ENCODE results near the gene OR6S1.
"Not testable (repeated sequence)": the region's sequence is repeated elsewhere in the genome, so short reads cannot be mapped to it uniquely, and the experiment has no call there.

OR6S1 gene

DNA sequence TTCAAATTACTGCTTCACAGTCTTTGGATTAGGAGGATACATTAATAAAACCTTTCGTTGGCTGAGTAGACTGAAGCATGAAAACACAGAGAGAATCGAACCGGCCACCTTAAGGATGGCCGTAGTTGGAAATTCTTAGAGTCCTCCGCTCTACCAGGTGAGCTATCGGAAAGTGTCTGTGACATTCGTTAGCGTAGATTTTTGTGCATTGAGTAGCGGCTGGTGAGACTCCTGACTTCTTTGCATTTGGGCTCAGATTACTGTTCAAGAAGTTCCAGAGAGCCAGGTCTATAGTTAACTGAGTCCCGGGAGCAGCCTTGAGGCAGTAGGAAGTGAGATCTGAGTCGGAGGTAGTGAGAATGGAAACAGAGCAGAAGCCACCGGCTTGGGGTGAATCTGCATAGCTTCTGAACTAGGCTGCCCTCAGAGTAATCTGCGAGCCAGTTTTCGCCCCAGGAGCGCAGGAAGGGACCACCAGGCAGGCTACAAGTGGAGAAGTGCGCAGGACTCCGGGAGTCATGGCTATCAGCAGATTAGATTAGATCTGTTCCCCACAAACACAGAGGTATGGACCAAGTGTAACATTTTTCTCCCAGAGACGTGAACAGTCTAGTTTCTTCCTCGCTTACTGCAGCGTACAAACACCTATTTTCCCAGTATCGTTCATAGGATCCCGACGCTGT lies 11.0 kb downstream of the OR6S1 start:
- DNase-seq: peak; percentile 72

DNA sequence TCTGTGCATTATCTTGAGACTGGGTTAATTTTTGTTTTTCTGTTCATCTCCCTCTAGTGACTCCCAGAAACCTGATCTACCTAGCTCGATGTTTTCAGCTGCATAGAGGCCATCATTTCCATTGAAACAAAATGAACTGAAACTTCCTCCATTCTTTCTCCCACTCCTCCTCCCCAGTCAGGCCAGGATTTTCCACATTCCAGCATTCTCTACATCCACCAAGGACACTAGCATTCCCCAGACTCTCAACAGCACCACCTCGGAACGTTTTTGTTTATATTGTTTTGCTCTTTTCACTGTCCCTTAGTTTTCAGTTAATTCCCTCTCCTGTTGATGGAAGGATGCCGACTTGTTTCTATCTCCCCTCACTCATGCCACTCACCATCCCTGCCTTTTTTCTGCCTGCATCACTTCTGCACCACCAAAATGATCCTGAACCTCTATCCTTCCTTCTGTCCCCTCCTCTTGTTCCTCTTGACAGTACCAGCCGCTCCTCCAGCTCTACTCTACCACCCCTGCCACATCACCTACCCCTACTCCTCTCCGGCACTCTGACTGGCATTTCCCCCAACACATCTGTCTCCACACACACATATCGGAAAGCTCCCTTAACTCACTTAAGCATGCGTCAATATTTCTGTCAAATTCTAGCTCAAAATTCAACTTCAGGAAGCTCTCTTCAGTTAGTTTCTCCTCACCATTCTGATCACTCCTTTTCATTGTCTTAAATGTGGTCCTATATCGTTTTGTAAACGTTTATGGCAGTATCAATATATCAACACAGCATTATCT lies 13.2 kb downstream of the OR6S1 start:
- no peak for DNase-seq

DNA sequence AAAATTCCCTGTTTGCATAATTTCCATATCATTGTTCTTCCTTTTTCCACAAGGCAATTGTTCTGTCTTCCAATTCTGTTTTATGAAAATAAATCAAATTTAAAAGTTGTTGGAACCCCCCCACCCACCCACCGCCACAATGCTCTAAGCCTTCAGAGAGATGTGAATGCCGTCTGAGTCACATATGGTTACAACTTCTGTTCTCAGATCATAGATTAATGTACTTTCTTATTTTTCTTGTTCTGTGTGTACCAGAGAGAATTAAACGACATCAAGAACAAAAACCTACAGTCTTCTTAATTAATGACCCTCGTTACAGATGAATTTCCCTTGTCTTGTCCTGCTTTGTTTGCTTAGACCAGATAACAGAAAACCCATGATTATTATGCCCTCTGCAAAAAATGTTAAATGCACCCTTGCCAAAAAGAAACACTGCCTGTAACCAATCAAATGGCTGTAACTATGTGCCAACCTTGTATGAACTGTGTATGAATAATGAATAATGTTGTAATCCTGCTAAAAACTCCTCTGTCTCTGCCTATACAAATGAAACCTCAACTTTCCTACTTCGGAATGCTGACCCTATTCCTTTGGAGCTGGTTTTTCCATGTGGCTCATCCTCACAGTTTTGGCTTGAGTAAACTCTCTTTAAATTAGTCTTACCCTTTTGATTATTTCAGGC lies 14.0 kb downstream of the OR6S1 start:
- no peak for DNase-seq

DNA sequence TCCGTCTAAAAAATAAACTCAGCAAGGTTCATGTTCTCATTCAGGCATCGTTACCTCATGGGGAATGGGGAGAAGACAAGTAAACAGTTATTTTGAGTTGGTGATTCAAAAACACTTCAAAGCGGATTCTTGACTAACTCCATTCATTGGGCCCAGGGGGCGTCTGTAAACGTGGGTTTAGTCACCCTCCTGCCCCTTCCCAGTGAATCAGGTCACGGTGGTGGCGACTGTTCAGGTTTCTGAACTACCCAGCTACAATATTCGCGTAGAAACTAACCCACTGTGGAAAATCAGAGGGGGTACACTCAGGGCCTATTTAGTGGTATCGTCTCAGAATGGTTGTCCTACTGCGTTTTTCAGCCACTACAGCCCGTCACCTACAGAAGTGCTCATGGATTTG lies 15.2 kb downstream of the OR6S1 start:
- no peak for DNase-seq

GRCh38 chr14:20624495-20625070 lies 16.9 kb downstream of the OR6S1 start:
- peak; percentile 75 for DNase-seq

DNA sequence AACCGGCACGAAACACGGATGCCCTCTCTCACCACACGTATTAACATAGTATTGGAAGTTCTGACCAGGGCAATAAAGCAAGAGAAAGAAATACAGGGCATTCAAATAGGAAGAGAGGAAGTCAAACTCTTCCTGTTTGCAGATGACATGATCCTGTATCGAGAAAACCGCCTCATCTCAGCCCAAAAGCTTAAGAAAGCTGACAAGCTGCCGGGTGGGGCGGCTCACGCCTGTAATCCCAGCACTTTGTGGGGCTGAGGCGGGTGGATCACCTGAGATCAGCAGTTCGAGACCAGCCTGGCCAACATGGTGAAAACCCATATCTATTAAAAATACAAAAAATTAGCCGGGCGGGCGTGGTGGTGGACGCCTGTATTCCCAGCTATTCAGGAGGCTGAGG lies 17.7 kb downstream of the OR6S1 start:
- no peak for DNase-seq

DNA sequence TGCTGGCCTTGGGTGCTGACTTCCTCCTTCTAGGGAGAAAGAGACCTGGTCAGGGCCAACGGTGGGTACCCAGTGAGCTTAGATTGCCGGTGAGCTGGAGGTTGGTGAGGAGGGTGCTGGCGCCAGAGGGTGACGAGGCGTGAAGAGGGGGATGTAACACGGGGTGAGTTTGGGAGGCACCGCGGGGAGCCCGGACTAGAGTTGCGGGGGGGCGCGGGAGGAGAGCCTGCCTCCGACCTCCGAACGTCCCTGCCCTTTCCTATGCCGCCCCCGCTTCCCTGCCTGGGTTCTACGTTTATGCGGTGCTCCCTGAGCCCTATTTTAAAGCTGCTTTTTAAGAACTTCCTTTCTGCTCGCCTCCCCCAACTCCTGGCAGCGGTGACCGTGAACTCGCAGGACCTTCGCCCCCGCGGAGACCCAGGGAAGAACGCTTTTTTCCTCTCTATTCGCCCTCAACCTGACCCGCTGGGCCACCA lies 18.6 kb downstream of the OR6S1 start:
- DNase-seq: no peak

- DNase-seq: no peak
Measured at GRCh38 chr14:20620798-20621478, 20.6 kb downstream of the OR6S1 start.

DNA sequence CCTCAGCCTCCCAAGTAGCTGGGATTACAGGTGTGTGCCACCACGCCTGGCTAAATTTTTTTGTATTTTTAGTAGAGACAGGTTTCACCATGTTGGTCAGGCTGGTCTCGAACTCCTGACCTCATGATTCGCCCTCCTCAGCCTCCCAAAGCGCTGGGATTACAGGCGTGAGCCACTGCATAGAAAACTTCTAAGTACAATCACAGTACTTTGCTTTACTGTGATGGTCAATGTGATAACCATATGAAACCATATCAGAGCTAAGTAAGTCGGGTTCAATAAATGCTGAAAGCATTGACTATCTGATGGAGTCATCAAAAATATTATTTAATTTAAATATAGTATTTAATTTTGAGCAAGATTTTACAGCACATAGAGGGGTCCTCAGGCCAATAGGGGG lies 21.8 kb downstream of the OR6S1 start:
- not testable (repeated sequence) for DNase-seq

DNA sequence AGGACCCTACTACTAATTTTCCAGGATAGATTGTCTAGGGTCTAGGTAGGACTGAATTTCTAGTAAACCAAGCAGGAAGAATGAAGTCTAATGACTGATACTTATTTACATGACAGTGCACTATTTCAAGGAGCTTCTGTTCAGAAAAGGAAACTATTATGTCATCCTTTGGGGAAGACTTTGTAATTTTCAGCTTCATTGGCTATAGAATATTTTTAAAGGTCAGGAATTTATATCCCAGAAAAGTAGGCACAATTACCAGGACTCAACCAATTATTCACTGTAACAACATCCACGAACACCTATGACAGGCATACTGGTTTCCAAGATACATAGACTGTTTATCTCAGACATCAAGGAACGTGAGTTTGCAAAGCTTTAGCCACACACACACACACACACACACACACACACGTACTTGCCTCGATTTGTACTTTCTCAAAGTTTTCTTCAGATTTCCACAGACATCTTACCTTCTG lies 23.2 kb downstream of the OR6S1 start:
- DNase-seq: no peak

DNA sequence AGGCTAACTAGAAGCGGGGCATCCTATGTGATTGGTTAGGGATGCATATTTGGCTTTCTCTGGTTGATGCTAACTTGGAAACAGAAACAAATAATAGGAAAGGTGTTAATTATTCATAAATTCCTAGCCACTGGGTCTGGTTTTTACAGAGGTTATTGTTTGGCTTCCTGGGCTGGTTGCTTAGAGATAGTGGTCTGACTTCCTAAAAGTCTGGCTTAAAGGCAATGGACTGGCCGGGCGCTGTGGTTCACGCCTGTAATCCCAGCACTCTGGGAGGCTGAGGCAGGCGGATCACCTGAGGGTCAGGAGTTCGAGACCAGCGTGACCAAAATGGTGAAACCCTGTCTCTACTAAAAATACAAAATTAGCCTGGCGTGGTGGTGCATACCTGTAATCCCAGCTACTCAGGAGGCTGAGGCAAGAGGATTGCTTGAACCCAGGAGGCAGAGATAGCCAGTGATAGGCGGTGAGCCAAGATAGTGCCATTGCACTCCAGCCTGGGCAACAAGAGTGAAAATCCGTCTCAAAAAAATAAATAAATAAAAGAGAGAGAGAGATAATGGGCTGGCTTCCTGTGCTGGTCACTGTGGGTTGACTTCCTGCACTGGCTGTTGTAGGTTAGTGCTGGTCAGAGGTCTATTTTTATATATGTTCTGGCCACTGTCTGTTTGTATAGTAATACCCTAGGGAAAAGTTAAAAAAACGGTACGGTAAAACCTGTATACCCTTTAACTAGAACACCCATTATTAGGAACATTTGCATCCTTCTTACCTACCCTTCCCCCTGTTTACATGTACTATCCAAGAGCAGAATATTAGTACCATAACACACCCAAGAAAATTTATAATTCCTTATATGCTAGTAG lies 24.1 kb downstream of the OR6S1 start:
- no peak for DNase-seq

GRCh38 chr14:20615996-20616395 lies 25.5 kb downstream of the OR6S1 start:
- no peak for DNase-seq

GRCh38 chr14:20614038-20614840 lies 27.3 kb downstream of the OR6S1 start:
- peak; percentile 79 for DNase-seq

DNA sequence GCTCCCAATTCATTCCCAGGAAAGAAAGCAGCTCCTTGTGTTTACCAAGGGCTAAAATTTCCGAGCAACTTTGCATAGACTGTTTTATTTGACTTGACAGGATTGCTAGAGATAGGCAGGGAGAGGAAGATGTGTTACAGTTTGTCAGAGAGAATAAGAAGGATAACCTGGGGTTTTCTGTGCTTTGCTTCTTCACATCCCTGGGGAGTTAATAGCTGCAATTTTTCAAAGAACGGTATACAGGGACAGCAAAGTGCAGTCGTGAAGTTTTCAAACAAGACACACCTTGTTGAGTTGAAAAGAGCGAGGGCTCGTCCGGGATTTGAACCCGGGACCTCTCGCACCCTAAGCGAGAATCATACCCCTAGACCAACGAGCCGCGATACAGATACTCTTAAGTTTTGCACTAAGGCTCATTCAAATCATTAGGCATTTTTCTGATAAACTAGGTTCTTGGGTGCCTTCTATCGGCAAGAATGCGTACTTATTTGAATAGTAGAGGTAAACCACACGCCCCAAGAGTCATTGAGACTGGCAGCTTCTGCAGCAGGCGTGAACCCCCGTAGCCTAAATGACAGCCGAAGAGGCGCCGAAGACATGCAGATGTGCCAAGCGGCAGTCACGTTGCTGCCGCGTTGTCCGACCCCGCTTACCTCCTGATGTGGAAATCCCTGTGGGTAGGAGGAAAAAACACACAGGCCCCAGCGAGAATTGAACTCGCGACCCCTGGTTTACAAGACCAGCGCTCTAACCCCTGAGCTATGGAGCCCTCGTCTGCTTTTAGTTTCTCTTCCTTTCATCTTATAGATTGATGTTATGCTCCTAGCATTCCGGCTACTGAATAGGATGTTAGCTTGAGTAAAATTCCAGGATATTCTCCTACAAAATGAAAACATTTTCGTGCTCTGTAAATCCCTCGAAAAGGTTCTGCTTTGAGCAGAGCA lies 28.1 kb downstream of the OR6S1 start:
- DNase-seq: peak; percentile 97

DNA sequence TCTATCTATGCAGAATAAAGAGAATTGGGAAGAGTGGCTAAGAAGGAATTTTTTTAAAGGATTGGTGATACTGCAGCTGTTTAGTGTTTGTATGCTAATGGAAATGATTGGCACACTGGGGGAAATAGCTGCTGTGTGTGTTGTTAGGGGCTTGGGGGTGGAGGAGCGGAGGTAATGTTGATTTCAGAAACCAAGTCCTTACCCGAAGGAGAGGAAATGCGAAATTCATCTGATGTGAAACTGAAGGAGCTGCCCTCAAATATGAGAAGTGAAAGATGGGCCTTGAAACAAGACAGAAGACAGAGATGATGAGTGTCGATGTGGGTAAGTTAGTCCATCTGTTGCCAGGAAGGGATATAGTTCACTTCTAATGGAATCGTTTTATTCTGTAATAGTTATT lies 29.1 kb downstream of the OR6S1 start:
- DNase-seq: no peak

DNA sequence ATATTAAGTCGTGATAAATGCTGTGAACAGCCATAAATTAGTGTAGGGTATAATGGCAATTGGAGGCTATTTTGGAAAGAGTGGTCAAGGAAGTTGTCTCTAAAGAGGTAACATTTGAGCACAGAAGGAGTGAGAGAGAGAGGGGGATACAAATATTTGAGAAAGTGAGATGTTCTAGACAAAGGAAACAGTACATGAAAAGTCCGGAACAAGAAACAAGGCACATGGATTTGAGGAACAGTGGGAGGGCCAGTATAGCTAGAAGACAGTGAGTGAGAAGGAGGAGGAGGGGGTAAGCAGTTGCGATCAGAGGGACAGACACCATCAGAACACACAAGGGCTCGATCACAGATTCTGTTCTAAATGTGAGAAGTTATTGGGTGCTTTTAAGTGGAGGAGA lies 30.2 kb downstream of the OR6S1 start:
- no peak for DNase-seq

GRCh38 chr14:20610002-20610765 lies 31.3 kb downstream of the OR6S1 start:
- peak; percentile 84 for DNase-seq

- DNase-seq: peak; percentile 92
Measured at GRCh38 chr14:20609215-20610001, 32.1 kb downstream of the OR6S1 start.
